ENCODE data around the gene EBF3.

Gene EBF3

DNA sequence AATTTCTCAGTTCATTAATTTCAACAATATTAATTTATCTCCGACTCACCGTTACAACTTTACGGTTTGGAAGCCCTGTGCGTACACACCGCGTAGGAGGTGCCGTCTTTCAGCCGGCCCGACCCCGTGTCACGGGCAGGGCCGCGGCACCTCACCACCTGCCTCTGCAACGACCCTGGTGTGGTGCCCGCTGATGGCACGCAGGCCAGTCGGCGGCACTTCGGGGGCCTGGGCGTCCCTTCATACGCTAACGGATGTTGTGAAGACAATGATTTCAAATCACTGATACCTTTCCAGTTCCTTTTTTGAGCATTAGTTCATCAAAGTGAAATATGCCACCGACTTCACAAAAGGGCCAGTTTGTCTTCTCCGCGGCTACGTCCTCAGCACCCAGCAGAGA, 125.3 kb downstream of the EBF3 start:
- TF ChIP-seq NFIC (IDR thresholded peaks at IDR 0.05): no peak
- no peak for TF ChIP-seq TAF1 (IDR thresholded peaks at IDR 0.05; ENCODE audit: low read depth)
- TF ChIP-seq EGR1 (IDR thresholded peaks at IDR 0.05): no peak

DNA sequence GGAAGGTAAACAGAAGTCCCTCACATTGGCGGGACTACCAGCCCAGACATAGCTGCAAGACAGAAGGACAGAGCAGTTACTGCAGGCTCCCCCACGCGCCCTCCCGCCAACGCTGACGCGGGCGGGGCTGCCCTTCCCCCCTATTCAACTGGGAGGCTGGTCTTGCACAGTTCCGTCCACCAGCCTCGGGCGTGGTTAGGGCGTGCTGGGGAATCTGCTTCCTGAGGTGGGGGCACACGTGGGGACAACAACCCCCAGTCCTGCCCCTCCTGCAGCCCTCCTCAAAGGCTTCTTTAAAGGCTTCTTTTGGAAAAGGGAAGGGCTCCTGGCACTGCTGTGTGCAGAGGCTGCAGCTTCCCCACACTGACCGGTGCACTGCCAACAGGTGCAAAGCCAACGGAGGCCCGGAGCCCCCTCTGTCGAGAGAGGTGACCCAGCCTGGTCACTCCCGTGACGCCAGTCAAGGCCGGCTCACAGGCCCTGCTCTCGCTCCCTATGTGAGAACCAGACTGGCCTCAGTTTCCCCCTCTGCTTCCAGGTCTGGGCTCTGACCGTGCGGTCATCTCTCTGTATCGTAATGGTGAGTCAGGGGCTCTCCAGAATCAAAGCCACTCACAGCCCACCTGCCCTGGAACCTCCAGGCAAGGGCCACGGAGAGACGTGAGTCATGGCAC, 126.0 kb downstream of the EBF3 start:
- TF ChIP-seq CREB1 (IDR thresholded peaks at IDR 0.05; ENCODE audit: low read depth) (no peak), EP300 (IDR thresholded peaks at IDR 0.05; ENCODE audit: borderline replicate concordance) (no peak), YY1 (IDR thresholded peaks at IDR 0.05; ENCODE audit: low read depth) (no peak)

DNA sequence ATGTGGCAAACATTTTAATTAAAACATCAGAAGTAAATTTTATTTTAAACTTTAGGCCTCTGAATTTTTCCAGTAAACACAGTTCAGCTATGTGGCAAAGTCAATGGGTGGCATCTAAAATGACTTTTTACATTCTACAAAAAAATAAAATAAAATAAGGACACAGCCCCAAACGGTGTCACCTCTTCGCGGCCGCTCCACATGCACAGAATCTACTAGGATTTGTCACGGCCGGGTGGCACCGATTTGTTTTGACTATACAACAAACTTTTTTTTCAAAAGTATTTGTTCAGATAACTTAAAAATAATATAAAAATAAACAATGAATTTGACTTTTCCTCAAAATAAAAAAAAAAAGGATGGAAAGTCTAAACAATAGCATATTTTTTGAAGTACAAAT, 127.8 kb downstream of the EBF3 start:
- TF ChIP-seq TAF1 (IDR thresholded peaks at IDR 0.05; ENCODE audit: low read depth) (no peak), EGR1 (IDR thresholded peaks at IDR 0.05) (no peak), CEBPB (IDR thresholded peaks at IDR 0.05) (no peak), FOXM1 (IDR thresholded peaks at IDR 0.05; ENCODE audit: borderline replicate concordance, low read depth) (no peak), RAD21 (IDR thresholded peaks at IDR 0.05; ENCODE audit: low read depth) (no peak), ZBTB7A (IDR thresholded peaks at IDR 0.05; ENCODE audit: low read depth) (no peak), CREB1 (IDR thresholded peaks at IDR 0.05; ENCODE audit: low read depth) (no peak), NFIC (IDR thresholded peaks at IDR 0.05) (no peak)
- TF ChIP-seq, protein P1, sequence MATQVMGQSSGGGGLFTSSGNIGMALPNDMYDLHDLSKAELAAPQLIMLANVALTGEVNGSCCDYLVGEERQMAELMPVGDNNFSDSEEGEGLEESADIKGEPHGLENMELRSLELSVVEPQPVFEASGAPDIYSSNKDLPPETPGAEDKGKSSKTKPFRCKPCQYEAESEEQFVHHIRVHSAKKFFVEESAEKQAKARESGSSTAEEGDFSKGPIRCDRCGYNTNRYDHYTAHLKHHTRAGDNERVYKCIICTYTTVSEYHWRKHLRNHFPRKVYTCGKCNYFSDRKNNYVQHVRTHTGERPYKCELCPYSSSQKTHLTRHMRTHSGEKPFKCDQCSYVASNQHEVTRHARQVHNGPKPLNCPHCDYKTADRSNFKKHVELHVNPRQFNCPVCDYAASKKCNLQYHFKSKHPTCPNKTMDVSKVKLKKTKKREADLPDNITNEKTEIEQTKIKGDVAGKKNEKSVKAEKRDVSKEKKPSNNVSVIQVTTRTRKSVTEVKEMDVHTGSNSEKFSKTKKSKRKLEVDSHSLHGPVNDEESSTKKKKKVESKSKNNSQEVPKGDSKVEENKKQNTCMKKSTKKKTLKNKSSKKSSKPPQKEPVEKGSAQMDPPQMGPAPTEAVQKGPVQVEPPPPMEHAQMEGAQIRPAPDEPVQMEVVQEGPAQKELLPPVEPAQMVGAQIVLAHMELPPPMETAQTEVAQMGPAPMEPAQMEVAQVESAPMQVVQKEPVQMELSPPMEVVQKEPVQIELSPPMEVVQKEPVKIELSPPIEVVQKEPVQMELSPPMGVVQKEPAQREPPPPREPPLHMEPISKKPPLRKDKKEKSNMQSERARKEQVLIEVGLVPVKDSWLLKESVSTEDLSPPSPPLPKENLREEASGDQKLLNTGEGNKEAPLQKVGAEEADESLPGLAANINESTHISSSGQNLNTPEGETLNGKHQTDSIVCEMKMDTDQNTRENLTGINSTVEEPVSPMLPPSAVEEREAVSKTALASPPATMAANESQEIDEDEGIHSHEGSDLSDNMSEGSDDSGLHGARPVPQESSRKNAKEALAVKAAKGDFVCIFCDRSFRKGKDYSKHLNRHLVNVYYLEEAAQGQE (IDR thresholded peaks at IDR 0.05; ENCODE audit: low read depth): no peak
- TF ChIP-seq, protein P2, sequence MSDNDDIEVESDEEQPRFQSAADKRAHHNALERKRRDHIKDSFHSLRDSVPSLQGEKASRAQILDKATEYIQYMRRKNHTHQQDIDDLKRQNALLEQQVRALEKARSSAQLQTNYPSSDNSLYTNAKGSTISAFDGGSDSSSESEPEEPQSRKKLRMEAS (IDR thresholded peaks at IDR 0.05): no peak

DNA sequence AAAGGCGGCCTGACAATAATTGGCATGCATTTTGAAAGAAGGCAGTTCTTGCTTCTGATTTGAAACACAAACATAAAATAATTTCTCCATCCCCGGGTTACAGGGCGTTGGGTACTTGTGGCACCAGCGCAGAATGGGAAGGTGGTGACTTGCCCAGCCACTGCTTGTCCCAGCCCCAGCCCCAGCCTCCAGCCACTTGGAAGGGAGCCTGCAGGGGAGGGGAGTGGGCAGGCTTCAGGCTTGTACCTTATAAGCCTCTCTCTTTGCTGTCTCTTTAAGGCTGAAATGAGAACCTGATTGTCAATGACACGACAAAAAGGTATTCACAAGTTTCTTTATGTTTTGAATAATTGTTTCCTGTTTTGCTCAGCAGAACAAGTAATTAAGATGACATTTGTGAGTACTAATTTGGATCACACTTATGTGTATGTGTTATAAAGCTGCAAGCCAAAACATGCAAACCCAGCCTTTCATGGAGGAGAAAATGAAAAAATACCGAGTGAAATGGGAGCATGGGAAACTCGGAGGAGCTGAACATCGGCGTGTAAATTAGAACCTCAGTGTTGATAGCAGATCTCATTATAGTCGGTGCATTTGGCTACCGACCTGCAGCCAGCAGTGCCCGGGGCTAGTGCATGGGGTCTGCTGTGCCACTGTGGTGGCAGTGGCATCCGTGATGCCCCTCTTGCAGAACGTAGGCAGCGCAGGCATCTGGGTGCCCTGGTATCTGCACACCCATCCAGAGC, 129.9 kb downstream of the EBF3 start:
- TF ChIP-seq, protein P3, sequence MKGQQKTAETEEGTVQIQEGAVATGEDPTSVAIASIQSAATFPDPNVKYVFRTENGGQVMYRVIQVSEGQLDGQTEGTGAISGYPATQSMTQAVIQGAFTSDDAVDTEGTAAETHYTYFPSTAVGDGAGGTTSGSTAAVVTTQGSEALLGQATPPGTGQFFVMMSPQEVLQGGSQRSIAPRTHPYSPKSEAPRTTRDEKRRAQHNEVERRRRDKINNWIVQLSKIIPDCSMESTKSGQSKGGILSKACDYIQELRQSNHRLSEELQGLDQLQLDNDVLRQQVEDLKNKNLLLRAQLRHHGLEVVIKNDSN (IDR thresholded peaks at IDR 0.05): no peak
- TF ChIP-seq CREB1 (IDR thresholded peaks at IDR 0.05; ENCODE audit: low read depth): no peak
- TF ChIP-seq TCF12 (IDR thresholded peaks at IDR 0.05; ENCODE audit: low read depth): no peak
- TF ChIP-seq NFIC (IDR thresholded peaks at IDR 0.05): no peak
- TF ChIP-seq YY1 (IDR thresholded peaks at IDR 0.05; ENCODE audit: low read depth): no peak
- TF ChIP-seq, protein P1 (IDR thresholded peaks at IDR 0.05; ENCODE audit: low read depth): no peak
- no peak for TF ChIP-seq EGR1 (IDR thresholded peaks at IDR 0.05)
- no peak for TF ChIP-seq CEBPB (IDR thresholded peaks at IDR 0.05)
- TF ChIP-seq, protein P2 (IDR thresholded peaks at IDR 0.05): no peak
- TF ChIP-seq ZBTB7A (IDR thresholded peaks at IDR 0.05; ENCODE audit: low read depth): no peak
- no peak for TF ChIP-seq RAD21 (IDR thresholded peaks at IDR 0.05; ENCODE audit: low read depth)
- no peak for TF ChIP-seq TEAD4 (IDR thresholded peaks at IDR 0.05)

DNA sequence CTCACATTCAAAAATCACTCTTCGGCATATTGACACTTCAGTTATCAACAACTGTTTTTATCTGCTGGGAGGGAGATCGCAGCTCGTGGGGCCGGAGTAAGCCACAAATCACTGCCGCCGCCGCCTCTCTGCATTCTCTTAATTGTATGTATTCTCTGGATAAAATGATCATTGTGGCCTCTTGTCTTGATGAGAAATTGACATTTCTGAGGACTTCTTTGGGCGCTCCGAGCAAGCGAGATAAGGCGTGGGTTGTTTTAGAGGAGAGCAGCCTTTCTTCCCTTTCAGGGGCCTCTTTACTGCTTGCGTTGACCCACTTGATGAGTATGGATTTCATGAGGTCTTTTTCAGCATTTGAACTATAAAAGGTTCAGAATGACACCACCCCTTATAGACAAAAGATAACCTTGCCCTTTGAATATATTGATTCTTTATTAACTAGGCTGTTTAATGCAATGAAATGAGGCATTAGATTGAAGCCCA, 130.6 kb downstream of the EBF3 start:
- no peak for TF ChIP-seq EP300 (IDR thresholded peaks at IDR 0.05; ENCODE audit: borderline replicate concordance)
- no peak for TF ChIP-seq EGR1 (IDR thresholded peaks at IDR 0.05)
- TF ChIP-seq NFIC (IDR thresholded peaks at IDR 0.05): no peak

DNA sequence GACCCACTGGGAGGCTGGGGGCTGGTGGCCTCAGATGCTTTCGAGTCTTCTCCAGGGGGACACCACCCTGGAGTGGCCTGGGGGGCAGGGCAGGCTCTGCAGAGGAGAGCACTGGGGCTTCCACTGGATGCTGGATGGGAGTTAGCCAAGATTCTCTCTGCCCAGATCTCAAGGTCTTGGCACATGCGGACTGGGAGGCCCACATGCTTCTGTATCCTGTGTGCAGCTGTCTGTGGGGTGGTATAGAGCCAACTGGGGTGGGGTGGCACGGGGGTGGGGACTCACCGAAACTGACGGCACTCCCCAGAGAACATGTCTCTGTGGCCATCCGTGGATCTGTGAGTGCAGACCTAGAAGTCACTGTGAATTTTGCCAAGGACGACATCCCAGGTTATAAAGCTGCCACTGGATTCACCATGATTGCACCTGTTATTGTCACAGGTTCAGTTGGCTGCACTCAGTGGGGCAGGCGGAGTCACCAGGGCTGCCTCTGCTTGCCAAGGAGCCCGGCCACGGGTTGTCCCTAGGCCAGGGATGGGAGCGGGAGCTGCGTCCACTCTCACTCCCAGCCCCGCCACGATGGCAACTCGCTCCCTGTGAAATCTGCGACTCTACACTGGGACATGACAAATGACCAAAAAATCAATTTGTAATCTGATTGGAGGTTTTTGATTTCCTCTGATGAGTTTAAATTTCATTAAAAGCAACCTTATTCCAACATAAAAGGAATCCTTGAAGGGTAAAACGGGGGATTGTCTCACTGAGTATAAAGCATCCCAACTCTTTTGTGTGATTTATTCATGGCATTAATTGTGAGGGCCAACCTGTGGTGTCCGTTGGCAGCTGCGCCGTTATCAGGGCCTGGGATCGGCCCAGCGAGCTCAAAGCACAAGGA, 131.3 kb downstream of the EBF3 start:
- TF ChIP-seq TEAD4 (IDR thresholded peaks at IDR 0.05): no peak

Measured in Ishikawa (cell line).